ENCODE data around the gene SORD.

DNA sequence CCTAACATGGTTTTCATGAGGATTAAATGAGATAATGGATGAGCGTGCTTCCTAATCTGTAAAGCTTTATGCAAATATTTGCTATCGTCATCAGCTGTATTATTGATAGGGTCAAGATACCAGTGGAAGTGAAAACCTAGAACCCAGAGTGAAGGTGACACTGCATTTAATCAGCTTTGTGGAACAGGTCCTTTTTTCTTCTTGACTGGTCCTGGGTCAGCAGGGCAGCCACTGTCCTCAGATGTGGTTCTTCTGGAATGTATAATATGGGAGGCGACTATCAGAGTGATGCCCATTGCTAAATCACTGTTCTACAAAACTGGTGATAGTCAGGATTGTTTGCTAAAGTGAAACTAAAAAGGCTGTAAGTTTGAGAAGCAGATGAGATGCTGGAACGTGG, 41.4 kb downstream of the SORD start:
- TF ChIP-seq EZH2 (IDR thresholded peaks at IDR 0.05) (no peak), POLR2A (IDR thresholded peaks at IDR 0.05; ENCODE audit: borderline replicate concordance, extremely low read depth, insufficient read depth, insufficient read length) (no peak), POLR2AphosphoS5 (IDR thresholded peaks at IDR 0.05; ENCODE audit: low read depth, low read length) (no peak), RAD21 (IDR thresholded peaks at IDR 0.05; ENCODE audit: low read depth) (no peak), EGR1 (IDR thresholded peaks at IDR 0.05; ENCODE audit: low read depth) (no peak), ELF1 (IDR thresholded peaks at IDR 0.05; ENCODE audit: borderline replicate concordance, low read depth) (no peak), SP1 (IDR thresholded peaks at IDR 0.05; ENCODE audit: low read depth) (no peak), YY1 (IDR thresholded peaks at IDR 0.05; ENCODE audit: extremely low read depth, insufficient replicate concordance, low read depth, low read length) (no peak), SRF (IDR thresholded peaks at IDR 0.05; ENCODE audit: low read depth) (no peak), SIN3A (IDR thresholded peaks at IDR 0.05; ENCODE audit: low read depth) (no peak)
- TF ChIP-seq, protein P1, sequence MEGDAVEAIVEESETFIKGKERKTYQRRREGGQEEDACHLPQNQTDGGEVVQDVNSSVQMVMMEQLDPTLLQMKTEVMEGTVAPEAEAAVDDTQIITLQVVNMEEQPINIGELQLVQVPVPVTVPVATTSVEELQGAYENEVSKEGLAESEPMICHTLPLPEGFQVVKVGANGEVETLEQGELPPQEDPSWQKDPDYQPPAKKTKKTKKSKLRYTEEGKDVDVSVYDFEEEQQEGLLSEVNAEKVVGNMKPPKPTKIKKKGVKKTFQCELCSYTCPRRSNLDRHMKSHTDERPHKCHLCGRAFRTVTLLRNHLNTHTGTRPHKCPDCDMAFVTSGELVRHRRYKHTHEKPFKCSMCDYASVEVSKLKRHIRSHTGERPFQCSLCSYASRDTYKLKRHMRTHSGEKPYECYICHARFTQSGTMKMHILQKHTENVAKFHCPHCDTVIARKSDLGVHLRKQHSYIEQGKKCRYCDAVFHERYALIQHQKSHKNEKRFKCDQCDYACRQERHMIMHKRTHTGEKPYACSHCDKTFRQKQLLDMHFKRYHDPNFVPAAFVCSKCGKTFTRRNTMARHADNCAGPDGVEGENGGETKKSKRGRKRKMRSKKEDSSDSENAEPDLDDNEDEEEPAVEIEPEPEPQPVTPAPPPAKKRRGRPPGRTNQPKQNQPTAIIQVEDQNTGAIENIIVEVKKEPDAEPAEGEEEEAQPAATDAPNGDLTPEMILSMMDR (IDR thresholded peaks at IDR 0.05 in 2 of 3, conservative IDR thresholded peaks at IDR 0.05 in 1 of 3; ENCODE audit: borderline replicate concordance in 1 of 3, insufficient read depth in 1 of 3, low read depth in 2 of 3, low read length in 2 of 3), result no peak
- TF ChIP-seq, protein P2, sequence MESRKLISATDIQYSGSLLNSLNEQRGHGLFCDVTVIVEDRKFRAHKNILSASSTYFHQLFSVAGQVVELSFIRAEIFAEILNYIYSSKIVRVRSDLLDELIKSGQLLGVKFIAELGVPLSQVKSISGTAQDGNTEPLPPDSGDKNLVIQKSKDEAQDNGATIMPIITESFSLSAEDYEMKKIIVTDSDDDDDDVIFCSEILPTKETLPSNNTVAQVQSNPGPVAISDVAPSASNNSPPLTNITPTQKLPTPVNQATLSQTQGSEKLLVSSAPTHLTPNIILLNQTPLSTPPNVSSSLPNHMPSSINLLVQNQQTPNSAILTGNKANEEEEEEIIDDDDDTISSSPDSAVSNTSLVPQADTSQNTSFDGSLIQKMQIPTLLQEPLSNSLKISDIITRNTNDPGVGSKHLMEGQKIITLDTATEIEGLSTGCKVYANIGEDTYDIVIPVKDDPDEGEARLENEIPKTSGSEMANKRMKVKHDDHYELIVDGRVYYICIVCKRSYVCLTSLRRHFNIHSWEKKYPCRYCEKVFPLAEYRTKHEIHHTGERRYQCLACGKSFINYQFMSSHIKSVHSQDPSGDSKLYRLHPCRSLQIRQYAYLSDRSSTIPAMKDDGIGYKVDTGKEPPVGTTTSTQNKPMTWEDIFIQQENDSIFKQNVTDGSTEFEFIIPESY (IDR thresholded peaks at IDR 0.05; ENCODE audit: extremely low read depth, insufficient replicate concordance, low read length), result no peak
- TF ChIP-seq, protein P3, sequence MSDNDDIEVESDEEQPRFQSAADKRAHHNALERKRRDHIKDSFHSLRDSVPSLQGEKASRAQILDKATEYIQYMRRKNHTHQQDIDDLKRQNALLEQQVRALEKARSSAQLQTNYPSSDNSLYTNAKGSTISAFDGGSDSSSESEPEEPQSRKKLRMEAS (IDR thresholded peaks at IDR 0.05), result no peak

Data from HCT116 (cell line).